KG1 (cell line): ENCODE data around the gene SERPINH1.

Experiments
- DNase-seq: peaks from one replicate; lab custom pipeline; 2025; lab: John Stamatoyannopoulos, UW

SERPINH1 gene

GRCh38 chr11:75596914-75597313, 34.9 kb downstream of the SERPINH1 start:
- no peak for DNase-seq

- no peak for DNase-seq
These were observed 35.6 kb downstream of the SERPINH1 start for GRCh38 chr11:75597636-75598035.

GRCh38 chr11:75598264-75598663, 36.2 kb downstream of the SERPINH1 start:
- DNase-seq = no peak

GRCh38 chr11:75598900-75599299, 36.8 kb downstream of the SERPINH1 start:
- DNase-seq = no peak

- no peak for DNase-seq
These were observed 38.3 kb downstream of the SERPINH1 start for GRCh38 chr11:75600356-75600755.

GRCh38 chr11:75601494-75601893, 39.4 kb downstream of the SERPINH1 start:
- no peak for DNase-seq

GRCh38 chr11:75602951-75603350, 40.9 kb downstream of the SERPINH1 start:
- no peak for DNase-seq

- no peak for DNase-seq
These were observed 42.0 kb downstream of the SERPINH1 start for GRCh38 chr11:75603791-75604736.

GRCh38 chr11:75606099-75606498, 44.0 kb downstream of the SERPINH1 start:
- DNase-seq = no peak

- no peak for DNase-seq
These were observed 49.8 kb downstream of the SERPINH1 start for GRCh38 chr11:75611823-75612222.

GRCh38 chr11:75615751-75616150, 53.7 kb downstream of the SERPINH1 start:
- DNase-seq = no peak

GRCh38 chr11:75616281-75616680, 54.2 kb downstream of the SERPINH1 start:
- no peak for DNase-seq
